GM23338 (cell line): ENCODE measurements around the gene SMAD9.

Experiments
- CREB1 ChIP-seq: fragments of 250-450 bp; sonication (Bioruptor Pico); IDR thresholded peaks from 2 replicates; pipeline ENCODE4 v1.5.0; 2020; ENCODE audit warnings: low read depth, mild to moderate bottlenecking, moderate library complexity
- EZH2 ChIP-seq: fragments of 200-600 bp; sonication (generic); IDR thresholded peaks from one replicate; pipeline ENCODE4 v1.8.0; 2017; ENCODE audit warnings: antibody characterized with exemption, mild to moderate bottlenecking, low read depth; ENCODE audit not compliant: unreplicated experiment
- EZH2phosphoT487 ChIP-seq: fragments of 200-600 bp; sonication (generic); IDR thresholded peaks from one replicate; pipeline ENCODE4 v1.8.1; 2018; ENCODE audit warnings: antibody characterized with exemption; ENCODE audit not compliant: unreplicated experiment
- JUNB ChIP-seq: IDR thresholded peaks from one replicate; pipeline ENCODE4 v1.6.1; 2016; ENCODE audit warnings: antibody characterized with exemption; ENCODE audit not compliant: unreplicated experiment
- NANOG ChIP-seq: IDR thresholded peaks from 2 replicates; pipeline ENCODE4 v1.6.1; 2016; ENCODE audit warnings: antibody characterized with exemption, borderline replicate concordance
- POLR2AphosphoS5 ChIP-seq: IDR thresholded peaks from 2 replicates; pipeline ENCODE4 v1.6.1; 2016; ENCODE audit warnings: antibody characterized with exemption, low read depth
- STAT1 ChIP-seq: IDR thresholded peaks from one replicate; pipeline ENCODE4 v1.6.1; 2016; ENCODE audit warnings: antibody characterized with exemption; ENCODE audit not compliant: unreplicated experiment
- ZNF114 ChIP-seq: fragments of 250-450 bp; sonication (Bioruptor Pico); IDR thresholded peaks from 2 replicates; pipeline ENCODE4 v1.5.0; 2020; ENCODE audit warnings: mild to moderate bottlenecking, moderate library complexity
- ZNF331 ChIP-seq: fragments of 250-450 bp; sonication (Bioruptor Pico); IDR thresholded peaks from 2 replicates; pipeline ENCODE4 v1.5.0; 2020; ENCODE audit warnings: low read depth, mild to moderate bottlenecking, moderate library complexity
- ZNF462 ChIP-seq: fragments of 250-450 bp; sonication (Bioruptor Pico); IDR thresholded peaks from 2 replicates; pipeline ENCODE4 v1.5.0; 2020; ENCODE audit warnings: mild to moderate bottlenecking, moderate library complexity
- TF ChIP-seq, protein P1 (sequence below), 2 experiments: fragments of 200-600 bp in 1 of 2; sonication (generic) in 1 of 2; conservative IDR thresholded peaks; 2 replicates each; pipeline versions ENCODE4 v1.5.1 to v1.6.1; 2016 to 2017; ENCODE audit warnings: antibody characterized with exemption in 2 of 2, low read depth in 2 of 2, mild to moderate bottlenecking in 2 of 2, moderate library complexity in 1 of 2
- TF ChIP-seq, protein P2 (sequence below): IDR thresholded peaks from one replicate; pipeline ENCODE4 v1.6.1; 2018; ENCODE audit warnings: antibody characterized with exemption; ENCODE audit not compliant: unreplicated experiment
- TF ChIP-seq, protein P3 (sequence below): IDR thresholded peaks from 2 replicates; pipeline ENCODE4 v1.6.1; 2016; ENCODE audit warnings: antibody characterized with exemption

- TF ChIP-seq POLR2AphosphoS5 = no peak
- TF ChIP-seq, protein P1, sequence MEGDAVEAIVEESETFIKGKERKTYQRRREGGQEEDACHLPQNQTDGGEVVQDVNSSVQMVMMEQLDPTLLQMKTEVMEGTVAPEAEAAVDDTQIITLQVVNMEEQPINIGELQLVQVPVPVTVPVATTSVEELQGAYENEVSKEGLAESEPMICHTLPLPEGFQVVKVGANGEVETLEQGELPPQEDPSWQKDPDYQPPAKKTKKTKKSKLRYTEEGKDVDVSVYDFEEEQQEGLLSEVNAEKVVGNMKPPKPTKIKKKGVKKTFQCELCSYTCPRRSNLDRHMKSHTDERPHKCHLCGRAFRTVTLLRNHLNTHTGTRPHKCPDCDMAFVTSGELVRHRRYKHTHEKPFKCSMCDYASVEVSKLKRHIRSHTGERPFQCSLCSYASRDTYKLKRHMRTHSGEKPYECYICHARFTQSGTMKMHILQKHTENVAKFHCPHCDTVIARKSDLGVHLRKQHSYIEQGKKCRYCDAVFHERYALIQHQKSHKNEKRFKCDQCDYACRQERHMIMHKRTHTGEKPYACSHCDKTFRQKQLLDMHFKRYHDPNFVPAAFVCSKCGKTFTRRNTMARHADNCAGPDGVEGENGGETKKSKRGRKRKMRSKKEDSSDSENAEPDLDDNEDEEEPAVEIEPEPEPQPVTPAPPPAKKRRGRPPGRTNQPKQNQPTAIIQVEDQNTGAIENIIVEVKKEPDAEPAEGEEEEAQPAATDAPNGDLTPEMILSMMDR (conservative IDR thresholded peaks at IDR 0.05; ENCODE audit: low read depth in 2 of 2) = no peak
- TF ChIP-seq, protein P2, sequence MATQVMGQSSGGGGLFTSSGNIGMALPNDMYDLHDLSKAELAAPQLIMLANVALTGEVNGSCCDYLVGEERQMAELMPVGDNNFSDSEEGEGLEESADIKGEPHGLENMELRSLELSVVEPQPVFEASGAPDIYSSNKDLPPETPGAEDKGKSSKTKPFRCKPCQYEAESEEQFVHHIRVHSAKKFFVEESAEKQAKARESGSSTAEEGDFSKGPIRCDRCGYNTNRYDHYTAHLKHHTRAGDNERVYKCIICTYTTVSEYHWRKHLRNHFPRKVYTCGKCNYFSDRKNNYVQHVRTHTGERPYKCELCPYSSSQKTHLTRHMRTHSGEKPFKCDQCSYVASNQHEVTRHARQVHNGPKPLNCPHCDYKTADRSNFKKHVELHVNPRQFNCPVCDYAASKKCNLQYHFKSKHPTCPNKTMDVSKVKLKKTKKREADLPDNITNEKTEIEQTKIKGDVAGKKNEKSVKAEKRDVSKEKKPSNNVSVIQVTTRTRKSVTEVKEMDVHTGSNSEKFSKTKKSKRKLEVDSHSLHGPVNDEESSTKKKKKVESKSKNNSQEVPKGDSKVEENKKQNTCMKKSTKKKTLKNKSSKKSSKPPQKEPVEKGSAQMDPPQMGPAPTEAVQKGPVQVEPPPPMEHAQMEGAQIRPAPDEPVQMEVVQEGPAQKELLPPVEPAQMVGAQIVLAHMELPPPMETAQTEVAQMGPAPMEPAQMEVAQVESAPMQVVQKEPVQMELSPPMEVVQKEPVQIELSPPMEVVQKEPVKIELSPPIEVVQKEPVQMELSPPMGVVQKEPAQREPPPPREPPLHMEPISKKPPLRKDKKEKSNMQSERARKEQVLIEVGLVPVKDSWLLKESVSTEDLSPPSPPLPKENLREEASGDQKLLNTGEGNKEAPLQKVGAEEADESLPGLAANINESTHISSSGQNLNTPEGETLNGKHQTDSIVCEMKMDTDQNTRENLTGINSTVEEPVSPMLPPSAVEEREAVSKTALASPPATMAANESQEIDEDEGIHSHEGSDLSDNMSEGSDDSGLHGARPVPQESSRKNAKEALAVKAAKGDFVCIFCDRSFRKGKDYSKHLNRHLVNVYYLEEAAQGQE = no peak
- TF ChIP-seq ZNF114 (CRISPR knock-in tag) = no peak
- no peak for TF ChIP-seq EZH2phosphoT487
- no peak for TF ChIP-seq JUNB
- TF ChIP-seq CREB1 (CRISPR knock-in tag) = no peak
- no peak for TF ChIP-seq EZH2
- TF ChIP-seq ZNF331 (CRISPR knock-in tag) = no peak
- TF ChIP-seq, protein P3, sequence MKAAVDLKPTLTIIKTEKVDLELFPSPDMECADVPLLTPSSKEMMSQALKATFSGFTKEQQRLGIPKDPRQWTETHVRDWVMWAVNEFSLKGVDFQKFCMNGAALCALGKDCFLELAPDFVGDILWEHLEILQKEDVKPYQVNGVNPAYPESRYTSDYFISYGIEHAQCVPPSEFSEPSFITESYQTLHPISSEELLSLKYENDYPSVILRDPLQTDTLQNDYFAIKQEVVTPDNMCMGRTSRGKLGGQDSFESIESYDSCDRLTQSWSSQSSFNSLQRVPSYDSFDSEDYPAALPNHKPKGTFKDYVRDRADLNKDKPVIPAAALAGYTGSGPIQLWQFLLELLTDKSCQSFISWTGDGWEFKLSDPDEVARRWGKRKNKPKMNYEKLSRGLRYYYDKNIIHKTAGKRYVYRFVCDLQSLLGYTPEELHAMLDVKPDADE = no peak
- no peak for TF ChIP-seq NANOG
- TF ChIP-seq ZNF462 (CRISPR knock-in tag) = no peak
- no peak for TF ChIP-seq STAT1
Observed at GRCh38 chr13:36862722-36863121, 57.3 kb downstream of the SMAD9 start.
